Measurements from ENCODE around the gene GNMT. TPM values are rescaled to one million over a fixed set of nuclear protein-coding genes. Genes with fewer than 3 reads are reported as not detected.

The GNMT gene
- total RNA-seq, 2 experiments from 2014 or later = 1.2 to 2.1 TPM

DNA sequence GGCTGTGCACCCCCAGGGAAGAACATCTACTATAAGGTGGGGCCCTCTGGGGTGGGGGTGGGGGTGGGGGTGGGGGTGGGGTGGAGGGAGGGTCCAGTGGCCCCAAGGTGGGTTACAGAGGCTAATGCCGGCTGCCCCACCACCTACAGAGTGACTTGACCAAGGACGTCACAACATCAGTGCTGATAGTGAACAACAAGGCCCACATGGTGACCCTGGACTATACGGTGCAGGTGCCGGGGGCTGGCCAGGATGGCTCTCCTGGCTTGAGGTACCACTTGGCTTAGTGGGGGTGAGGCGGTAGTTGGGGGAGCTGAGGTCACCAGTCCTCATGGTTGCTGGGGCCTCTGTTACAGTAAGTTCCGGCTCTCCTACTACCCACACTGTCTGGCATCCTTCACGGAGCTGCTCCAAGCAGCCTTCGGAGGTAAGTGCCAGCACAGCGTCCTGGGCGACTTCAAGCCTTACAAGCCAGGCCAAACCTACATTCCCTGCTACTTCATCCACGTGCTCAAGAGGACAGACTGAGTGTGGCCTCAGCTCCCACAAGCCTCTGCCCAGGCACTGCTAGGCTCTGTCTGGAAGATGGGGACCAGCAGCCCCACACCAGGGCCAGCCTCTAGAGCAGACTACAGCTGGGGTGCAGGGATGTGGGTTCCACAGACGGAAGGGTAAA is 2.8 kb downstream of the GNMT start:
- H3K9me3 Mint-ChIP-seq = no peaks in the 10 kb centered on the region

DNA sequence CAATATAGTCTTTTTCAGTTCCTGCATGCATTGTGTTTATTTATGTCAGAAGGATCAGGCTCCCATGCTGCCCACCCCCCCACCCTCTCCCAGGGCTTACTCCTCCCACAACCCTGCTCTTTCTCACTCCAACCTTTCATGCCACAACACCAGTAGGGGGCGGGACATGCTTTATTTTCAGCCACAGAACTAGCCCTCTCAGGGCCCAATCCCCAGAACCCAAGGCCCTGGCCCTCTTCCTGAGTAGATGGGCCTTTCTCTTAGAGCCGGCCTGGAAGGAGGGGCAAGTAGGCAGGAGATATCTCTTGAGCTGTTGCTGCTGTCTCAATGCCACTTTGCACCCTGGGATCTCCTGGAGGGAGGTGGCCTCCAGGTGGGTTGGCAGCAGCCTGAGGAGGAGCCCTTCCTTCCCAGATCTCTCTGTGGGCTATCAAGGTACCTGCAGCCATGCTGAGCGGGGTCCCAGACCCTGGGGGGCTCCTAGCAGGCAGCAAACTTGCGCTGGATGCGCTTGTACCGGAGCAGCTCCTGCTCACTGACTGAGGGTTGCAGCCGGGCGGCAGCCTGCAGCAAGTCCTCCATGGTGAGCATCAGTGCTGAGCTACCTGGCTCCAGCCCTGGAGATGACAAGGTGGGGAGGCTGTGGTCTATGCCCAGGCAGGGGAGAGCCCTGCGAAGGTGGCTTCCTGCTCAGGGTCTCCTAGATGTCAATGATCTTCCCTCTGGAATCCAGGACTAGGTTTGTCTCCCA is 3.5 kb downstream of the GNMT start:
- Histone ChIP-seq H3K4me1 (ENCODE audit: insufficient read depth, low read length) (peaks cover 15% of the 10 kb centered on the region), H3K27me3 (ENCODE audit: control insufficient read depth in 1 of 2, insufficient read depth in 2 of 2, low read length in 2 of 2) (no peaks in the 10 kb centered on the region), H3K4me3 (ENCODE audit: low read length) (no peak overlapping the region), H3K27ac (ENCODE audit: low read depth in 1 of 2, low read length in 2 of 2) (no peak overlapping the region), H3K9me3 (ENCODE audit: control insufficient read depth in 1 of 2, insufficient read depth in 1 of 2, low read length in 2 of 2) (no peaks in the 10 kb centered on the region), H3K36me3 (ENCODE audit: insufficient read depth, low read length) (peaks cover 43% of the 10 kb centered on the region)
- DNase-seq (peak in 8 of 14 experiments; percentile 16 to 65 (median 34)), ATAC-seq (ENCODE audit: poor library complexity) (no peak)
- CTCF ChIA-PET = no interaction called here
- TF ChIP-seq, protein P1, sequence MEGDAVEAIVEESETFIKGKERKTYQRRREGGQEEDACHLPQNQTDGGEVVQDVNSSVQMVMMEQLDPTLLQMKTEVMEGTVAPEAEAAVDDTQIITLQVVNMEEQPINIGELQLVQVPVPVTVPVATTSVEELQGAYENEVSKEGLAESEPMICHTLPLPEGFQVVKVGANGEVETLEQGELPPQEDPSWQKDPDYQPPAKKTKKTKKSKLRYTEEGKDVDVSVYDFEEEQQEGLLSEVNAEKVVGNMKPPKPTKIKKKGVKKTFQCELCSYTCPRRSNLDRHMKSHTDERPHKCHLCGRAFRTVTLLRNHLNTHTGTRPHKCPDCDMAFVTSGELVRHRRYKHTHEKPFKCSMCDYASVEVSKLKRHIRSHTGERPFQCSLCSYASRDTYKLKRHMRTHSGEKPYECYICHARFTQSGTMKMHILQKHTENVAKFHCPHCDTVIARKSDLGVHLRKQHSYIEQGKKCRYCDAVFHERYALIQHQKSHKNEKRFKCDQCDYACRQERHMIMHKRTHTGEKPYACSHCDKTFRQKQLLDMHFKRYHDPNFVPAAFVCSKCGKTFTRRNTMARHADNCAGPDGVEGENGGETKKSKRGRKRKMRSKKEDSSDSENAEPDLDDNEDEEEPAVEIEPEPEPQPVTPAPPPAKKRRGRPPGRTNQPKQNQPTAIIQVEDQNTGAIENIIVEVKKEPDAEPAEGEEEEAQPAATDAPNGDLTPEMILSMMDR (IDR thresholded peaks at IDR 0.05) = no peak
- Mint-ChIP-seq H3K4me3 (no peak overlapping the region), H3K36me3 (ENCODE audit: low read depth) (peaks cover 30% of the 10 kb centered on the region), H3K27me3 (no peaks in the 10 kb centered on the region), H3K27ac (no peak overlapping the region), H3K9me3 (no peaks in the 10 kb centered on the region), H3K4me1 (ENCODE audit: low read depth) (peaks cover 20% of the 10 kb centered on the region)
- POLR2A ChIA-PET = interaction anchor here (1.6 to 1.9 kb wide), 2 partner anchors 15 to 50 kb away, joined by 5 to 9 read pairs; partner anchors contain the start of genes KLHDC3, MEA1 and PEX6
- intact Hi-C loops (cut with DNase I, micrococcal nuclease) = no loop called here

More for the DNA sequence above, 2.8 kb downstream of the GNMT start:
- TF ChIP-seq, protein P1 (IDR thresholded peaks at IDR 0.05) = no peak
- Histone ChIP-seq H3K4me3 (ENCODE audit: low read length) (no peak overlapping the region), H3K27ac (ENCODE audit: low read depth in 1 of 2, low read length in 2 of 2) (no peak overlapping the region), H3K36me3 (ENCODE audit: insufficient read depth, low read length) (peaks cover 35% of the 10 kb centered on the region), H3K27me3 (ENCODE audit: control insufficient read depth in 1 of 2, insufficient read depth in 2 of 2, low read length in 2 of 2) (no peaks in the 10 kb centered on the region), H3K9me3 (ENCODE audit: control insufficient read depth in 1 of 2, insufficient read depth in 1 of 2, low read length in 2 of 2) (no peaks in the 10 kb centered on the region), H3K4me1 (ENCODE audit: insufficient read depth, low read length) (peaks cover 15% of the 10 kb centered on the region)
- ChIA-PET CTCF (no interaction called here), POLR2A (interaction anchor here (1.6 kb wide), 1 partner anchor 51 kb away, joined by 5 read pairs; the partner anchor contains the start of genes KLHDC3 and MEA1)
- DNase-seq (no peak), ATAC-seq (ENCODE audit: poor library complexity) (no peak)
- H3K4me1 Mint-ChIP-seq (ENCODE audit: low read depth) = peaks cover 20% of the 10 kb centered on the region
- H3K27ac Mint-ChIP-seq = no peak overlapping the region
- intact Hi-C loops (cut with DNase I, micrococcal nuclease) = no loop called here
- peaks cover 23% of the 10 kb centered on the region for H3K36me3 Mint-ChIP-seq (ENCODE audit: low read depth)
- H3K4me3 Mint-ChIP-seq = no peak overlapping the region
- no peaks in the 10 kb centered on the region for H3K27me3 Mint-ChIP-seq

DNA sequence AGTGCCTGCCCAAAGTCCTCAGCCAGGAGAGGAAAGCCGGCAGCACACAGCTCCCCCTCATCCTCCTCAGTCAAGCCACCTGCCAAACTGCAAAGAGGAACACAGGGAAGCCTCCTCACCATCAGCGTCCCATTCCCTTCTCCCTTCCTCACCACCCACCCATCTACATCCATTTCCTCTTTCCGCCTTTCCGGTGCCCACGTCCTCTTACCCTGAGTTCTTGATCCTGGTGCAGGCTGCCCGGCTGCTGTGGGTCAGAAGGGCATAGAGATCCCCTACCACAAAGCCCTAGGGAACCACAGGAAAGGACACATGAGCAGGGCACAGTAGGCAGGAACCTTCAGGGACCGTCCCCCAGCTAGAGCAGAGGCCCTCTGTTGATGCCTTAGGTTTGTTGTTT is 6.0 kb downstream of the GNMT start:
- no peaks in the 10 kb centered on the region for H3K4me1 ChIP-seq (ENCODE audit: insufficient read depth, low read length)
- peaks cover 52% of the 10 kb centered on the region for H3K36me3 ChIP-seq (ENCODE audit: insufficient read depth, low read length)
- Mint-ChIP-seq H3K36me3 (ENCODE audit: low read depth) (peaks cover 31% of the 10 kb centered on the region), H3K27ac (no peak overlapping the region), H3K4me1 (ENCODE audit: low read depth) (no peaks in the 10 kb centered on the region), H3K9me3 (no peaks in the 10 kb centered on the region), H3K4me3 (no peak overlapping the region), H3K27me3 (no peaks in the 10 kb centered on the region)
- CTCF ChIA-PET = no interaction called here
- no peaks in the 10 kb centered on the region for H3K27me3 ChIP-seq (ENCODE audit: control insufficient read depth in 1 of 2, insufficient read depth in 2 of 2, low read length in 2 of 2)
- DNase-seq (no peak), ATAC-seq (ENCODE audit: poor library complexity) (no peak)
- no peak overlapping the region for H3K27ac ChIP-seq (ENCODE audit: low read depth in 1 of 2, low read length in 2 of 2)
- H3K4me3 ChIP-seq (ENCODE audit: low read length) = no peak overlapping the region
- POLR2A ChIA-PET = interaction anchor here (1.5 kb wide), 1 partner anchor 37 kb away, joined by 5 read pairs; the partner anchor contains the start of gene CNPY3
- intact Hi-C loops (cut with DNase I, micrococcal nuclease) = loop anchor here in 1 of 2 experiments (5.0 kb wide), 1 partner anchor 176 kb away; no protein-coding TSS in a partner anchor
- no peaks in the 10 kb centered on the region for H3K9me3 ChIP-seq (ENCODE audit: control insufficient read depth in 1 of 2, insufficient read depth in 1 of 2, low read length in 2 of 2)
- TF ChIP-seq, protein P1 (IDR thresholded peaks at IDR 0.05) = no peak

All from CD4-positive, alpha-beta T cell (primary cell).